ENCODE measurements around the gene IPO5. TPM values are rescaled to one million over a fixed set of nuclear protein-coding genes. Genes with fewer than 3 reads are reported as not detected.

IPO5 gene
- total RNA-seq, 4 donors from 2014 or later = 29.8 to 101 (median 42.1) TPM

- H3K36me3 ChIP-seq = peaks cover 0 to 76% (median 0%) of the 10 kb centered on the region in 3 donors
- DNase-seq = no peak
- no peak overlapping the region for H3K4me3 ChIP-seq
- TF ChIP-seq POLR2A (IDR thresholded peaks at IDR 0.05) (no peak), CTCF (IDR thresholded peaks at IDR 0.05) (no peak)
- H3K9me3 ChIP-seq = no peaks in the 10 kb centered on the region
- H3K4me1 ChIP-seq = no peaks in the 10 kb centered on the region
- H3K27me3 ChIP-seq = no peaks in the 10 kb centered on the region
- no peak overlapping the region for H3K27ac ChIP-seq
Measured at GRCh38 chr13:98019186-98019585, 65.7 kb downstream of the IPO5 start.

GRCh38 chr13:98020271-98020670, 66.8 kb downstream of the IPO5 start:
- Histone ChIP-seq H3K27me3 (no peaks in the 10 kb centered on the region), H3K9me3 (no peaks in the 10 kb centered on the region), H3K27ac (no peak overlapping the region), H3K4me1 (no peaks in the 10 kb centered on the region), H3K4me3 (no peak overlapping the region), H3K36me3 (peaks cover 0 to 74% (median 0%) of the 10 kb centered on the region in 3 donors)
- DNase-seq = no peak
- TF ChIP-seq POLR2A (IDR thresholded peaks at IDR 0.05) (no peak), CTCF (IDR thresholded peaks at IDR 0.05) (no peak)

- Histone ChIP-seq H3K36me3 (peaks cover 0 to 57% (median 0%) of the 10 kb centered on the region in 3 donors), H3K27me3 (no peaks in the 10 kb centered on the region), H3K27ac (no peak overlapping the region), H3K9me3 (no peaks in the 10 kb centered on the region), H3K4me3 (no peak overlapping the region), H3K4me1 (no peaks in the 10 kb centered on the region)
- TF ChIP-seq POLR2A (IDR thresholded peaks at IDR 0.05) = no peak
- no peak for TF ChIP-seq CTCF (IDR thresholded peaks at IDR 0.05)
- no peak for DNase-seq
Measured at GRCh38 chr13:98022210-98022609, 68.7 kb downstream of the IPO5 start.

GRCh38 chr13:98025480-98026025, 72.1 kb downstream of the IPO5 start:
- no peak overlapping the region for H3K27ac ChIP-seq
- H3K4me1 ChIP-seq = no peaks in the 10 kb centered on the region
- DNase-seq = no peak
- no peaks in the 10 kb centered on the region for H3K9me3 ChIP-seq
- peaks cover 0 to 25% (median 0%) of the 10 kb centered on the region in 3 donors for H3K36me3 ChIP-seq
- H3K4me3 ChIP-seq = no peak overlapping the region
- H3K27me3 ChIP-seq = no peaks in the 10 kb centered on the region
- TF ChIP-seq CTCF (IDR thresholded peaks at IDR 0.05) = no peak
- TF ChIP-seq POLR2A (IDR thresholded peaks at IDR 0.05) = no peak

- Histone ChIP-seq H3K27me3 (no peaks in the 10 kb centered on the region), H3K27ac (no peak overlapping the region), H3K36me3 (peaks cover 0 to 16% (median 0%) of the 10 kb centered on the region in 3 donors), H3K9me3 (no peaks in the 10 kb centered on the region), H3K4me1 (no peaks in the 10 kb centered on the region), H3K4me3 (no peak overlapping the region)
- DNase-seq = no peak
- TF ChIP-seq POLR2A (IDR thresholded peaks at IDR 0.05) (no peak), CTCF (IDR thresholded peaks at IDR 0.05) (no peak)
Measured at GRCh38 chr13:98026457-98026857, 73.0 kb downstream of the IPO5 start.

- no peaks in the 10 kb centered on the region for H3K9me3 ChIP-seq
- H3K4me3 ChIP-seq = no peak overlapping the region
- no peak overlapping the region for H3K27ac ChIP-seq
- TF ChIP-seq CTCF (IDR thresholded peaks at IDR 0.05) (no peak), POLR2A (IDR thresholded peaks at IDR 0.05) (no peak)
- DNase-seq = no peak
- peaks cover 0 to 7% (median 0%) of the 10 kb centered on the region in 4 donors for H3K4me1 ChIP-seq
- no peaks in the 10 kb centered on the region for H3K27me3 ChIP-seq
- H3K36me3 ChIP-seq = no peaks in the 10 kb centered on the region
Measured at GRCh38 chr13:98032168-98032567, 78.7 kb downstream of the IPO5 start.
